GM12878 (cell line): Measurements from ENCODE around the gene NRBF2. TPM values are rescaled to one million over a fixed set of nuclear protein-coding genes. Genes with fewer than 3 reads are reported as not detected.

ENCODE experiments used
- ATAC-seq: fragments of 200-7000 bp; cut with Tn5 transposase; 3 replicates; pipeline ENCODE4 v1.9.1; 2020; ENCODE audit warnings: mild to moderate bottlenecking, moderate library complexity
- BruUV-seq: library from RNA; stranded (reverse); fragments of 400-500 nt; replicated peaks from 2 replicates; lab custom pipeline; 2021; lab: Mats Ljungman, UMichigan
- CTCF ChIA-PET: fragments of 300-600 bp; sonication (Branson Sonifier 250); formaldehyde crosslinking; extraction: SDS; loops from one replicate; lab custom pipeline; 2021; ENCODE audit warnings: inconsistent platforms; lab: Yijun Ruan, JAX
- POLR2A ChIA-PET: fragments of 350-600 bp; formaldehyde crosslinking; extraction: SDS; loops from one replicate; lab custom pipeline; 2021; ENCODE audit warnings: inconsistent platforms; lab: Charles Lee
- RAD21 ChIA-PET: fragments of 300-600 bp; sonication (Branson Sonifier 250); formaldehyde crosslinking; loops from one replicate; lab custom pipeline; 2023; ENCODE audit warnings: antibody characterized with exemption; ENCODE audit not compliant: unreplicated experiment; lab: Charles Lee
- SMC1A ChIA-PET: fragments of 300-600 bp; sonication (Branson Sonifier 250); formaldehyde crosslinking; loops from one replicate; lab custom pipeline; 2023; ENCODE audit not compliant: unreplicated experiment, uncharacterized antibody; lab: Charles Lee
- DNase-seq: peaks from one replicate; pipeline ENCODE4 v3.0.0-alpha.2; 2011; ENCODE audit warnings: low read depth, low spot score
- FAIRE-seq: peaks from 3 replicates; lab custom pipeline; 2011; peaks lifted over from hg19 to GRCh38; lab: Jason Lieb, UNC
- H2AFZ ChIP-seq: 2 replicates; pipeline ENCODE4 v1.6.0; 2011; ENCODE audit warnings: low read depth, low read length, control low read depth; ENCODE audit not compliant: control insufficient read depth
- H3K27ac ChIP-seq: 2 replicates; pipeline ENCODE4 v1.5.1; 2011; ENCODE audit warnings: control low read depth; ENCODE audit not compliant: control insufficient read depth, insufficient read depth
- H3K27me3 ChIP-seq, 2 experiments: replicated peaks in 1 of 2; 2 replicates each; pipeline versions ENCODE4 v1.6.0 to v1.6.1; 2011; ENCODE audit warnings: low read length in 1 of 2; ENCODE audit not compliant: control insufficient read depth in 2 of 2, insufficient read depth in 2 of 2
- H3K36me3 ChIP-seq, 2 experiments: 2 replicates each; pipeline ENCODE4 v1.5.1; 2011; ENCODE audit warnings: low read length in 1 of 2; ENCODE audit not compliant: control insufficient read depth in 2 of 2, insufficient read depth in 2 of 2
- H3K4me1 ChIP-seq: 2 replicates; pipeline ENCODE4 v1.6.1; 2011; ENCODE audit warnings: mild to moderate bottlenecking, low read length, moderate library complexity, mixed read lengths; ENCODE audit not compliant: control insufficient read depth, insufficient read depth
- H3K4me2 ChIP-seq: 2 replicates; pipeline ENCODE4 v1.6.0; 2011; ENCODE audit warnings: control low read depth; ENCODE audit not compliant: control insufficient read depth, insufficient read depth
- H3K4me3 ChIP-seq: fragments of 200-600 bp; sonication (generic); 2 replicates; pipeline ENCODE4 v1.5.1; 2016
- H3K79me2 ChIP-seq: 2 replicates; pipeline ENCODE4 v1.6.0; 2011; ENCODE audit warnings: low read length; ENCODE audit not compliant: control insufficient read depth, insufficient read depth
- H3K9ac ChIP-seq: 2 replicates; pipeline ENCODE4 v1.8.0; 2011; ENCODE audit warnings: low read length, control low read depth, mixed read lengths; ENCODE audit not compliant: control insufficient read depth, insufficient read depth
- H3K9me3 ChIP-seq: replicated peaks from 3 replicates; pipeline ENCODE4 v1.5.1; 2011; ENCODE audit warnings: mild to moderate bottlenecking, low read length; ENCODE audit not compliant: control insufficient read depth, insufficient read depth
- H4K20me1 ChIP-seq: 2 replicates; pipeline ENCODE4 v1.6.0; 2011; ENCODE audit not compliant: control insufficient read depth, insufficient read depth
- CBFB ChIP-seq: IDR thresholded peaks from 2 replicates; pipeline ENCODE4 v1.6.1; 2016; ENCODE audit warnings: antibody characterized with exemption, low read depth
- CBX5 ChIP-seq: sonication (generic); IDR thresholded peaks from 2 replicates; pipeline ENCODE4 v1.6.1; 2016; ENCODE audit warnings: low read depth, moderate library complexity, mild to moderate bottlenecking, inconsistent platforms
- EED ChIP-seq: sonication (generic); IDR thresholded peaks from 2 replicates; pipeline ENCODE4 v1.6.1; 2016; ENCODE audit warnings: antibody characterized with exemption, low read depth
- ESRRA ChIP-seq: IDR thresholded peaks from 2 replicates; pipeline ENCODE4 v1.6.1; 2012; ENCODE audit warnings: mild to moderate bottlenecking, low read length, improper control_type of control experiment
- NBN ChIP-seq: fragments of 450-650 bp; IDR thresholded peaks from 2 replicates; pipeline ENCODE4 v1.6.1; 2016
- NRF1 ChIP-seq: conservative IDR thresholded peaks from 2 replicates; pipeline ENCODE4 v1.6.1; 2011; ENCODE audit warnings: mild to moderate bottlenecking, low read depth, low read length, improper control_type of control experiment
- RCOR1 ChIP-seq: conservative IDR thresholded peaks from 2 replicates; pipeline ENCODE4 v1.6.1; 2012; ENCODE audit warnings: low read depth, low read length, improper control_type of control experiment
- SMC3 ChIP-seq: IDR thresholded peaks from 2 replicates; pipeline ENCODE4 v1.6.1; 2011; ENCODE audit warnings: low read length, improper control_type of control experiment, borderline replicate concordance
- TCF3 ChIP-seq: IDR thresholded peaks from 2 replicates; pipeline ENCODE4 v1.6.1; 2012; ENCODE audit warnings: low read depth, mild to moderate bottlenecking, low read length, borderline replicate concordance; ENCODE audit not compliant: insufficient read depth
- TCF7 ChIP-seq: IDR thresholded peaks from 2 replicates; pipeline ENCODE4 v1.6.1; 2014; ENCODE audit warnings: antibody characterized with exemption, borderline replicate concordance
- ZBTB11 ChIP-seq: fragments of 450-650 bp; formaldehyde crosslinking; IDR thresholded peaks from 2 replicates; pipeline ENCODE4 v1.5.0; 2022; ENCODE audit warnings: mild to moderate bottlenecking, missing genetic modification characterization
- WGBS: methylation state at CpG from one replicate; pipeline ENCODE4 v1.1.6; 2016; ENCODE audit warnings: low lambda C conversion rate; ENCODE audit not compliant: insufficient replicate concordance, insufficient coverage; ENCODE audit errors: missing lambda C conversion rate; 5-methylcytosine and 5-hydroxymethylcytosine counted together
- in situ Hi-C: fragments of 300-500 bp; cut with MboI; formaldehyde crosslinking; loops from 9 replicates; pipeline ENCODE4 v1.14.3; 2018; ENCODE audit warnings: mixed read lengths
- intact Hi-C: fragments of 100-400 bp; cut with micrococcal nuclease; formaldehyde crosslinking; loops from one replicate; pipeline ENCODE4 v1.14.2; 2022; ENCODE audit not compliant: unreplicated experiment
- polyA plus RNA-seq, 11 experiments: library from polyadenylated mRNA; depleted of rRNA in 4 of 11; unstranded in 6 of 11; stranded (reverse) in 5 of 11; fragments of >200 nt; fragmentation: Nextera tagmentation in 4 of 11; fragmentation: Illumina TruSeq in 1 of 11; extraction: Ambion mirVana in 4 of 11; extraction: Trizol in 1 of 11; gene quantifications; 1 replicate in 1 of 11; 2 replicates in 10 of 11; pipeline versions ENCODE4 v1.2.1 to v1.2.3, GENCODE V29; 2011 to 2016; ENCODE audit warnings: inconsistent platforms in 2 of 11, missing spikeins in 2 of 11, low read depth in 1 of 11
- total RNA-seq, 4 experiments: library from RNA; depleted of rRNA in 3 of 4; stranded (reverse); fragments of >200 nt in 3 of 4; fragmentation: Illumina TruSeq in 1 of 4; extraction: Trizol in 1 of 4; gene quantifications; 2 replicates each; pipeline versions ENCODE4 v1.2.1 to v1.2.3, GENCODE V29; 2013 to 2021
- TF ChIP-seq, protein P1 (sequence below): fragments of 450-650 bp; IDR thresholded peaks from 2 replicates; pipeline ENCODE4 v1.6.1; 2017; ENCODE audit warnings: mild to moderate bottlenecking, low read depth, inconsistent platforms; ENCODE audit not compliant: poor library complexity, severe bottlenecking
- TF ChIP-seq, protein P2 (sequence below): fragments of 450-650 bp; IDR thresholded peaks from 2 replicates; pipeline ENCODE4 v1.6.1; 2017; ENCODE audit warnings: borderline replicate concordance

The NRBF2 gene
- total and polyA plus RNA-seq, 10 of the 15 experiments (the other 5 are each of a cell fraction or from before 2014, with no cell fraction given), result 17.8 to 39.8 (median 27.7) TPM

DNA sequence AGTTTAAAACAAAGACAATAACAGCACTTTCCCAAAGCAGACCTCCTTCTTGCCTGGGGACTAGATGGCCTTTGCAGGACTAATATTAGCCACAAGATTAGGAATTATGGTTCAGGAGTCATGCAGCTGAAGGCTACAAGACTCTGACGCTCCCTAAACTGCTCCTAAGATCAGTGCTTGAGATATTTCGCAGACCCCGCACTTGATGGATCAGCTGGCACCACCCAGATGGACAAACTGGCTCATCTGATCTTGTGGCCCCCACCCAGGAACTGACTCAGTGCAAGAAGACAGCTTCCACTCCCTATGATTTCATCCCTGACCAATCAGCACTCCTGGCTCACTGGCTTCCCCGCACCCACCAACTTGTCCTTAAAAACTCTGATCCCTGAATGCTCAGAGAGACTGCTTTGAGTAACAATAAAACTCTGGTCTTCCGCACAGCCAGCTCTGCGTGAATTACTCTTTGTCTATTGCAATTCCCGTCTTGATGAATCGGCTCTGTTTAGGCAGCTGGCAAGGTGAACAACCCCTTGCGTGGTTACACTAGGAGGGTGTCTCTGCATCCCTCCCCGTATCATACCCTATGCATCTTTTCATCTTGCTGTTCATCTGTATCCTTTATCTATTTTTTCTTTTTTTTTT lies 26.9 kb upstream of the NRBF2 start (continued):
- TF ChIP-seq ESRRA (no peak), TCF7 (no peak)
- TF ChIP-seq, protein P1, sequence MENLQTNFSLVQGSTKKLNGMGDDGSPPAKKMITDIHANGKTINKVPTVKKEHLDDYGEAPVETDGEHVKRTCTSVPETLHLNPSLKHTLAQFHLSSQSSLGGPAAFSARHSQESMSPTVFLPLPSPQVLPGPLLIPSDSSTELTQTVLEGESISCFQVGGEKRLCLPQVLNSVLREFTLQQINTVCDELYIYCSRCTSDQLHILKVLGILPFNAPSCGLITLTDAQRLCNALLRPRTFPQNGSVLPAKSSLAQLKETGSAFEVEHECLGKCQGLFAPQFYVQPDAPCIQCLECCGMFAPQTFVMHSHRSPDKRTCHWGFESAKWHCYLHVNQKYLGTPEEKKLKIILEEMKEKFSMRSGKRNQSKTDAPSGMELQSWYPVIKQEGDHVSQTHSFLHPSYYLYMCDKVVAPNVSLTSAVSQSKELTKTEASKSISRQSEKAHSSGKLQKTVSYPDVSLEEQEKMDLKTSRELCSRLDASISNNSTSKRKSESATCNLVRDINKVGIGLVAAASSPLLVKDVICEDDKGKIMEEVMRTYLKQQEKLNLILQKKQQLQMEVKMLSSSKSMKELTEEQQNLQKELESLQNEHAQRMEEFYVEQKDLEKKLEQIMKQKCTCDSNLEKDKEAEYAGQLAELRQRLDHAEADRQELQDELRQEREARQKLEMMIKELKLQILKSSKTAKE, result no peak
- TF ChIP-seq, all 136 proteins: peak for 0

GRCh38 chr10:63107943-63108437 lies 25.1 kb upstream of the NRBF2 start:
- no peak for TF ChIP-seq TCF3
- no peak for TF ChIP-seq CBX5
- TF ChIP-seq, protein P2, sequence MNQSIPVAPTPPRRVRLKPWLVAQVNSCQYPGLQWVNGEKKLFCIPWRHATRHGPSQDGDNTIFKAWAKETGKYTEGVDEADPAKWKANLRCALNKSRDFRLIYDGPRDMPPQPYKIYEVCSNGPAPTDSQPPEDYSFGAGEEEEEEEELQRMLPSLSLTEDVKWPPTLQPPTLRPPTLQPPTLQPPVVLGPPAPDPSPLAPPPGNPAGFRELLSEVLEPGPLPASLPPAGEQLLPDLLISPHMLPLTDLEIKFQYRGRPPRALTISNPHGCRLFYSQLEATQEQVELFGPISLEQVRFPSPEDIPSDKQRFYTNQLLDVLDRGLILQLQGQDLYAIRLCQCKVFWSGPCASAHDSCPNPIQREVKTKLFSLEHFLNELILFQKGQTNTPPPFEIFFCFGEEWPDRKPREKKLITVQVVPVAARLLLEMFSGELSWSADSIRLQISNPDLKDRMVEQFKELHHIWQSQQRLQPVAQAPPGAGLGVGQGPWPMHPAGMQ, result no peak
- TF ChIP-seq NRF1, result no peak
- no peak for TF ChIP-seq EED
- no peak for TF ChIP-seq ZBTB11 (CRISPR knock-in tag)
- TF ChIP-seq SMC3, result no peak
- no peak for TF ChIP-seq NBN
- TF ChIP-seq RCOR1, result no peak
- no peak for TF ChIP-seq CBFB
- RAD21 ChIA-PET, result no interaction called here
- Histone ChIP-seq H3K4me3 (no peak overlapping the region), H3K4me1 (no peaks in the 10 kb centered on the region), H3K27me3 (no peaks in the 10 kb centered on the region), H3K36me3 (no peaks in the 10 kb centered on the region), H4K20me1 (no peaks in the 10 kb centered on the region), H3K79me2 (no peaks in the 10 kb centered on the region), H3K4me2 (no peak overlapping the region), H2AFZ (no peak overlapping the region), H3K9me3 (no peaks in the 10 kb centered on the region; the same call in 2 of the 3 replicates), H3K27ac (no peak overlapping the region), H3K9ac (no peak overlapping the region)
- SMC1A ChIA-PET, result interaction anchor here (0.9 kb wide), 1 partner anchor 509 kb away, joined by 3 read pairs; no protein-coding TSS in a partner anchor
- in situ Hi-C loops, result no loop called here
- DNase-seq, result no peak
- no peak for FAIRE-seq
- WGBS, result 48% methylated on average over 3 of the region's 3 CpGs
- no TSS peak for BruUV-seq
- intact Hi-C loops, result no loop called here
- no peak for ATAC-seq
- CTCF ChIA-PET, result no interaction called here
- POLR2A ChIA-PET, result interaction anchor here (0.7 kb wide), 1 partner anchor 55 kb away, joined by 3 read pairs; no protein-coding TSS in a partner anchor
